HEK293 (cell line): ENCODE measurements around the gene TDRD1.

Source experiments
- AEBP2 ChIP-seq: fragments of 450-650 bp; formaldehyde crosslinking; IDR thresholded peaks from 2 replicates; pipeline ENCODE4 v1.5.1; 2016; ENCODE audit warnings: missing biosample characterization, missing genetic modification characterization, borderline replicate concordance
- CTCF ChIP-seq: fragments of 450-650 bp; formaldehyde crosslinking; IDR thresholded peaks from 2 replicates; pipeline ENCODE4 v1.5.1; 2016; ENCODE audit warnings: missing biosample characterization, missing genetic modification characterization
- RBAK ChIP-seq: fragments of 450-650 bp; formaldehyde crosslinking; IDR thresholded peaks from 2 replicates; pipeline ENCODE4 v1.5.1; 2016; ENCODE audit warnings: missing biosample characterization, missing genetic modification characterization
- REST ChIP-seq: fragments of 450-650 bp; formaldehyde crosslinking; IDR thresholded peaks from 2 replicates; pipeline ENCODE4 v1.5.1; 2016; ENCODE audit warnings: missing biosample characterization, missing genetic modification characterization
- TRIM28 ChIP-seq: IDR thresholded peaks from 2 replicates; pipeline ENCODE4 v1.6.1; 2011; ENCODE audit warnings: low read length, control low read depth, borderline replicate concordance
- YY1 ChIP-seq: fragments of 450-650 bp; formaldehyde crosslinking; IDR thresholded peaks from 2 replicates; pipeline ENCODE4 v1.5.1; 2018; ENCODE audit warnings: missing biosample characterization, missing genetic modification characterization
- ZBTB11 ChIP-seq: fragments of 450-650 bp; formaldehyde crosslinking; conservative IDR thresholded peaks from 2 replicates; pipeline ENCODE4 v1.5.1; 2016; ENCODE audit warnings: low read depth, missing biosample characterization, missing genetic modification characterization
- ZNF121 ChIP-seq: fragments of 450-650 bp; formaldehyde crosslinking; IDR thresholded peaks from 2 replicates; pipeline ENCODE4 v1.5.1; 2016; ENCODE audit warnings: missing biosample characterization, missing genetic modification characterization
- ZNF157 ChIP-seq: fragments of 450-650 bp; formaldehyde crosslinking; IDR thresholded peaks from 2 replicates; pipeline ENCODE4 v1.5.1; 2016; ENCODE audit warnings: missing biosample characterization, missing genetic modification characterization
- ZNF174 ChIP-seq: fragments of 450-650 bp; formaldehyde crosslinking; IDR thresholded peaks from 2 replicates; pipeline ENCODE4 v1.5.0; 2017; ENCODE audit warnings: missing biosample characterization, mild to moderate bottlenecking, missing genetic modification characterization
- ZNF48 ChIP-seq: fragments of 450-650 bp; formaldehyde crosslinking; IDR thresholded peaks from 2 replicates; pipeline ENCODE4 v1.5.1; 2016; ENCODE audit warnings: missing biosample characterization, missing genetic modification characterization
- ZNF555 ChIP-seq: fragments of 450-650 bp; formaldehyde crosslinking; conservative IDR thresholded peaks from 2 replicates; pipeline ENCODE4 v1.5.1; 2017; ENCODE audit warnings: missing biosample characterization, mild to moderate bottlenecking, missing genetic modification characterization, inconsistent platforms
- ZNF639 ChIP-seq: fragments of 450-650 bp; formaldehyde crosslinking; IDR thresholded peaks from 2 replicates; pipeline ENCODE4 v1.5.1; 2016; ENCODE audit warnings: missing biosample characterization, missing genetic modification characterization
- ZSCAN16 ChIP-seq: fragments of 450-650 bp; formaldehyde crosslinking; IDR thresholded peaks from 2 replicates; pipeline ENCODE4 v1.5.1; 2016; ENCODE audit warnings: missing biosample characterization, missing genetic modification characterization

GRCh38 chr10:114184276-114184675 lies 5.1 kb downstream of the TDRD1 start:
- TF ChIP-seq TRIM28 (no peak), ZNF639 (no peak), CTCF (tag by site-specific recombination) (no peak), ZNF121 (no peak), ZNF157 (tag by site-specific recombination) (no peak), YY1 (no peak), ZNF174 (tag by site-specific recombination) (no peak), RBAK (tag by site-specific recombination) (no peak), ZSCAN16 (tag by site-specific recombination) (no peak), ZNF48 (tag by site-specific recombination) (no peak), REST (no peak), ZBTB11 (tag by site-specific recombination) (no peak), AEBP2 (tag by site-specific recombination) (no peak), ZNF555 (no peak)
